Measurements from ENCODE around the gene MOB3A.

MOB3A gene

DNA sequence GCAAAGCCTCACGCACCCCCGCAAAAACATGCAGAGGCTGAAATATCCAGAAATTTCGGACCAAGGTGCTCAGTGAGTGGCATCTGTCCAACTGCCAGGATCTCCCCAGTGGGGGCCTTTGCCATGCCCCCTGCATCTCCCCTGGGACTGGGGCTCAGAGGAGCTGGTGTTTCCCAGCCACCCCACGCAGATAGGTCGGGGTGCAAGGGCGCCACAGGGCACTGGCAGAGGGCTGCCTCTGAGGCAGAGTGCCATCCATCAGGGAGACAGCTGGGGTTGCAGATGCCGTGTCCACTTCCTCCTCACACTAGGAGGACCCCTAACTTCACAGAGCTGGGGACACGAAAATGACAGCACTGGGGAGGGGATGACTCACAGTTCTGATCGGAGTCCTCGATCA lies 26.9 kb upstream of the MOB3A start:
- no peak overlapping the region for H3K4me3 ChIP-seq (ENCODE audit: low read length)
- TF ChIP-seq, protein P1, sequence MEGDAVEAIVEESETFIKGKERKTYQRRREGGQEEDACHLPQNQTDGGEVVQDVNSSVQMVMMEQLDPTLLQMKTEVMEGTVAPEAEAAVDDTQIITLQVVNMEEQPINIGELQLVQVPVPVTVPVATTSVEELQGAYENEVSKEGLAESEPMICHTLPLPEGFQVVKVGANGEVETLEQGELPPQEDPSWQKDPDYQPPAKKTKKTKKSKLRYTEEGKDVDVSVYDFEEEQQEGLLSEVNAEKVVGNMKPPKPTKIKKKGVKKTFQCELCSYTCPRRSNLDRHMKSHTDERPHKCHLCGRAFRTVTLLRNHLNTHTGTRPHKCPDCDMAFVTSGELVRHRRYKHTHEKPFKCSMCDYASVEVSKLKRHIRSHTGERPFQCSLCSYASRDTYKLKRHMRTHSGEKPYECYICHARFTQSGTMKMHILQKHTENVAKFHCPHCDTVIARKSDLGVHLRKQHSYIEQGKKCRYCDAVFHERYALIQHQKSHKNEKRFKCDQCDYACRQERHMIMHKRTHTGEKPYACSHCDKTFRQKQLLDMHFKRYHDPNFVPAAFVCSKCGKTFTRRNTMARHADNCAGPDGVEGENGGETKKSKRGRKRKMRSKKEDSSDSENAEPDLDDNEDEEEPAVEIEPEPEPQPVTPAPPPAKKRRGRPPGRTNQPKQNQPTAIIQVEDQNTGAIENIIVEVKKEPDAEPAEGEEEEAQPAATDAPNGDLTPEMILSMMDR (conservative IDR thresholded peaks at IDR 0.05; ENCODE audit: low read depth, low read length): no peak
- DNase-seq (ENCODE audit: low read depth): no peak

DNA sequence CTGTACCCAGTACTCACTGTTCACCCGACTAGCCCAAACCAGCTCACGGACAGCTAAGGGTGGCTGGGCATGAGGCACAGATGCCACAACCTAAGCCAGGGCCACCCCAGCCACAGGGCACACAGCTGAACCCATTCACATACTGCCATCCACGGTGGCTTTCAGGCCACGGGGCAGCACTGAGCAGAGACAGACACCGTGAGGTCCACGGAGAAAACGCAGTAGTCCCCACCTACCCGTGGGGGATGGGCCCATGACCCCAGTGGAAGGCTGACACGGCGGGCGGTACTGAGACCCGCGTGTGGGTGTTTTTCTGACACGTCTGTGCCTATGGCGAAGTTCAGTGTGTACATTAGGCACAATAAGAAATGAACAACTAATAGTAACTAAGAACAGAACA lies 26.1 kb upstream of the MOB3A start:
- no peak for DNase-seq (ENCODE audit: low read depth)
- H3K4me3 ChIP-seq (ENCODE audit: low read length): no peak overlapping the region
- TF ChIP-seq, protein P1 (conservative IDR thresholded peaks at IDR 0.05; ENCODE audit: low read depth, low read length): no peak

DNA sequence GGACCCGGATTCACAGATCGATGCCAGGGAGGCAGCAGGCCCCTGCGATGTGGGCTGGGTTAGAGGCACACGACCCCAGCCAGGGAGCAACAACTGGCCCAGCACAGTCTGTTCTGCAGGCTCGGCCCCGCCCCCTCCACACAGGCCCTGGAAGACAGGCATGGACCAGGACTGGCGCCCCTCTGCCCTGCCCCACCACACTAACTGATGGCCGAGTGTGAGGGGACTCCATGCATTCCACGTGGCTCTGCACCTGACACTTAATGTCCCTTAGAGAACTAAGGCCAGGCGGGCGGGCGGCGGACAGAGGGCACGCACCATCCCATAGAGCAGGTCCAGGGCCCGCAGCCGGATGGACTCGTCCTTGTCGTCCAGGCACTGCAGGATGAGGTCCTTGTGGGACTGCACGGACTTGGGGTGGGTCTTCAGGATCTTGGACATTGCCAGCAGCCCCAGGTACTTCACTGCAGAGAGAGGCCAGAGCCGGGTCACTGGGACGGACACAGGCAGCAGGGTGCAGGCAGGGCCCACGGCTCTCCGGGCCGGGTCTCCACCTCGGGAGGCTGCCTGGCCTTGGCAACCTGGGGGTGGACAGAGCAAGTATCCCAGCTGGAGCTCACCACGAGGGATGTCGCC lies 25.4 kb upstream of the MOB3A start:
- H3K4me3 ChIP-seq (ENCODE audit: low read length): no peak overlapping the region
- DNase-seq (ENCODE audit: low read depth): no peak
- TF ChIP-seq, protein P1 (conservative IDR thresholded peaks at IDR 0.05; ENCODE audit: low read depth, low read length): no peak

DNA sequence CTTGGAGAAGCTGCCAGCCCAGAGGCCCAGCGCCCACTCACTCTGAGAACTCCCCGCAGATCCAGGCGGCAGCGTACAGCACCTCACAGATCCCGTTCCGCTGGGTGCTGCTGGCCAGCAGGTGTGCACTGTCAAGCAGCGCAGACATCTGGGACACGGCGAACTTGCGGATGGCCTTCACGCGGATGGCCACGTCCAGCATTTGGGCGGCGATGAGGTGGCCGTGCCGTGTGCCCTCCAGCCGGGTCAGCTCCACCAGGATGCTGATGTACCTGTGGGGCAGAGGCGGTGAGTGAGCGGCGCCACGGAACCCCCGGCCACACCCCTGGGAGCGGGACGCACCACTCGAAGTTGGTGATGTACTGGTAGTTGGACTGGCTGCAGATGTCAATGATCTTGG lies 24.7 kb upstream of the MOB3A start:
- no peak overlapping the region for H3K4me3 ChIP-seq (ENCODE audit: low read length)
- TF ChIP-seq, protein P1 (conservative IDR thresholded peaks at IDR 0.05; ENCODE audit: low read depth, low read length): no peak

DNA sequence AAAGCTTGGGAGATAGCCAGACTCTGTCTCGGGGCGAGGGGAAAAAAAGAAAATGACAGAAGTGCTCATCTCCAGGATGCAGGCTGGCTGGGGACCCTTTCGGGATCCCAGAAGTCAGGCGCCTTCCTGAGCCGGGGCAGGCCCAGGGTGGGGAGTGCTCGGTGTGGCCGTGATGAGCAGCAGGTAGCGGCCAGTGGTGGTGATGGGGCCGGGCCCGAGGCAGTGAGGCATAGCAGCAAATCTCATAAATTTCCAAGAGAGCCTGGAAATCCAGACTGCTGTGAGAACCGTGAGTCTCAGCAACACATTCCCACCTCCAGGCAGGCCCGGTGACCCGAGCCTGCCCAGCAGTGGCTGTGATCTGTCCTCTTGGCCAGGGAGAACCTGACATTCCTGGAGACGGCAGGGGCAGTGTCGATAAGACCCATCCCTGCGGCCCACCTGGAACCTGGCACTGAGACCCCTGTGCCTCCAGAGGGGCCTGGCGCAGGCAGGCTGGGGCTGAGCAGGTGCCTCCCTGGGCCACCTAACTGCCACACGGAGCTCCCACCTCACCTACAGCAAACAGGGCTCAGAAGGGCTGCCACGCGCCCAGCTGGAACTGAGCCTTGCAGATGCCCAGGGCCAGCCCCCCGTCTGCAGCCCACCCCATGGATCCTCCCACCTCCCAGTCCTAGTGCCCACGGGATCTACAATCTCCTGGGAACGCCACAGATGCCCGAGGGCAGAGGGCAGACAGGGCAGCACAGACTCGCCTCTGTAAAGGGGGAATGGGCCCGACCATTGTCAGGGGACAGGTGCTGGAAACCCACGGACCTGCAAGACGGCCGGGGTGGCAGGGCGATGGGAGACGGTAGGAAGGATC lies 24.0 kb upstream of the MOB3A start:
- TF ChIP-seq, protein P1 (conservative IDR thresholded peaks at IDR 0.05; ENCODE audit: low read depth, low read length): no peak
- no peak overlapping the region for H3K4me3 ChIP-seq (ENCODE audit: low read length)

More for the DNA sequence above, 24.7 kb upstream of the MOB3A start:
- DNase-seq (ENCODE audit: low read depth): no peak

DNA sequence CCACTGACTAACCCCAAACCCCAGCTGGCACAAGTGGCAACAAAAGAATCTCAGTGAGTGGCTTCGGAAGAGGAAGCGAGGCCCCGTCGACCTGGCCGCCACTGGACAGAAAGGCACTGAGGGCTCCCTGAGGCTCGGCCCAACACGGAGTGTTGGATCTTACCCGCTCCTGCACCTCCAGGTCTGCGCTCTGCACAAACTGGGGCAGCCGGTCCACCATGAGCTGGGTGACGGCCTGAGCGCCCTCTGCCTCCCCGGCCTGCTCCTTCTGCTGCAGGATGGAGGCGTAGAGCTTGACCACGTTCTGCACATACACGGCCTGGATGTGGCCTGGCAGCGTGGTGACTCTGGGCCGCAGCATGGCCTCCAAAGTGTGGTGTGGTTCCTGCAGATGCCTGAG lies 22.3 kb upstream of the MOB3A start:
- TF ChIP-seq, protein P1 (conservative IDR thresholded peaks at IDR 0.05; ENCODE audit: low read depth, low read length): no peak

More for the DNA sequence above, 24.0 kb upstream of the MOB3A start:
- no peak for DNase-seq (ENCODE audit: low read depth)

More for the DNA sequence above, 22.3 kb upstream of the MOB3A start:
- no peak for DNase-seq (ENCODE audit: low read depth)
- no peak overlapping the region for H3K4me3 ChIP-seq (ENCODE audit: low read length)
